Measurements from ENCODE around the gene PTPRO.

PTPRO gene

GRCh38 chr12:15485466-15485865, 163.2 kb downstream of the PTPRO start:
- no peak for DNase-seq (ENCODE audit: low read depth)
- TF ChIP-seq CTCF (conservative IDR thresholded peaks at IDR 0.05; ENCODE audit: low read depth, low read length), result no peak

GRCh38 chr12:15486859-15487258, 164.6 kb downstream of the PTPRO start:
- H3K4me3 ChIP-seq (ENCODE audit: low read length), result no peak overlapping the region
- TF ChIP-seq CTCF (conservative IDR thresholded peaks at IDR 0.05; ENCODE audit: low read depth, low read length), result no peak
- no peak for DNase-seq (ENCODE audit: low read depth)

More at GRCh38 chr12:15485466-15485865, 163.2 kb downstream of the PTPRO start:
- H3K4me3 ChIP-seq (ENCODE audit: low read length), result no peak overlapping the region

GRCh38 chr12:15488481-15488880, 166.2 kb downstream of the PTPRO start:
- TF ChIP-seq CTCF (conservative IDR thresholded peaks at IDR 0.05; ENCODE audit: low read depth, low read length), result no peak
- H3K4me3 ChIP-seq (ENCODE audit: low read length), result no peak overlapping the region
- DNase-seq (ENCODE audit: low read depth), result no peak

GRCh38 chr12:15494329-15495046, 172.2 kb downstream of the PTPRO start:
- no peak for DNase-seq (ENCODE audit: low read depth)
- no peak for TF ChIP-seq CTCF (conservative IDR thresholded peaks at IDR 0.05; ENCODE audit: low read depth, low read length)
- no peak overlapping the region for H3K4me3 ChIP-seq (ENCODE audit: low read length)

- no peak for DNase-seq (ENCODE audit: low read depth)
- no peak for TF ChIP-seq CTCF (conservative IDR thresholded peaks at IDR 0.05; ENCODE audit: low read depth, low read length)
- H3K4me3 ChIP-seq (ENCODE audit: low read length), result no peak overlapping the region
Observed at GRCh38 chr12:15495746-15496145, 173.4 kb downstream of the PTPRO start.

GRCh38 chr12:15496738-15497137, 174.4 kb downstream of the PTPRO start:
- no peak for DNase-seq (ENCODE audit: low read depth)
- TF ChIP-seq CTCF (conservative IDR thresholded peaks at IDR 0.05; ENCODE audit: low read depth, low read length), result no peak

DNA sequence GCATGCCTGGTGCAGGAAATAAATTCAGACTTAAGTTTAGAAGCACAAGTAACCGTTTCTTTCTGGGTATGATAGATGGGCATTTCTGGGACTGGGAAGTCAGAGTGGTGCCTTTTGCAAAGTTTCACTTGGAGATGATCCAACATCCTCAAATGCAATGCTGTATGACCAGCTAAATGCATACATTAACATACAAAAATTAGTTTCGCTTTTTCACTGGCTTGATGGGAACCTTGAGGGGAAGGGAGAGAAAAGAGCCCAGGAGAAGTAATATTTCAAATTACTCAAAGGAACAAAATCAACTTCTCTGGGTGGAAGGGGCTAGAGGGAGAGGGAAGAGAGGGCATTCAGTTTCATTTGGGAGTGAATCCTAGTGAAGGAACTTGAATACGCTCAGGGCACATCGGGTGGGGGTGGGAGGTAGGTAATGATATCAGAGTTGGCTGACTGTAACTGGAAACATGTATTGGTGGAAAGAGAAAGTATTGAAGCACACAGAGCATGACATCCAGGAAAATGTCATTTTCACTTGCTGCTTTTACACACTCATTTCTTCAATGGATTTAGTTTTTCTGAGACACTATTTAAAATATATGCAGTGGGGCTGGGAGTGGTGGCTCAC, 175.5 kb downstream of the PTPRO start:
- DNase-seq (ENCODE audit: low read depth), result no peak
- TF ChIP-seq CTCF (conservative IDR thresholded peaks at IDR 0.05; ENCODE audit: low read depth, low read length), result no peak
- no peak overlapping the region for H3K4me3 ChIP-seq (ENCODE audit: low read length)

More at GRCh38 chr12:15496738-15497137, 174.4 kb downstream of the PTPRO start:
- H3K4me3 ChIP-seq (ENCODE audit: low read length), result no peak overlapping the region

All from retinal pigment epithelial cell (primary cell).